Neural crest cell (in vitro differentiated cells): ENCODE data around the gene PTGDS. TPM values are rescaled to one million over a fixed set of nuclear protein-coding genes. Genes with fewer than 3 reads are reported as not detected.
A peak's percentile ranks its signal among the peaks of the same experiment; 100 is the strongest.

Source experiments
- DNase-seq: peaks from one replicate; pipeline ENCODE4 v3.0.0; 2021; ENCODE audit warnings: low read depth, mixed read lengths, low spot score
- H3K27ac Mint-ChIP-seq: one replicate; pipeline ENCODE4 v1.8.0; 2021; ENCODE audit warnings: mild to moderate bottlenecking, mixed read lengths; ENCODE audit not compliant: unreplicated experiment
- H3K27me3 Mint-ChIP-seq: 2 replicates; pipeline ENCODE4 v1.8.0; 2021; ENCODE audit warnings: low read depth, mild to moderate bottlenecking, mixed read lengths
- H3K36me3 Mint-ChIP-seq: 2 replicates; pipeline ENCODE4 v1.8.0; 2021; ENCODE audit warnings: low read depth, mild to moderate bottlenecking, mixed read lengths
- H3K4me1 Mint-ChIP-seq: 2 replicates; pipeline ENCODE4 v1.8.0; 2021; ENCODE audit warnings: mixed read lengths
- H3K4me3 Mint-ChIP-seq: one replicate; pipeline ENCODE4 v1.8.0; 2021; ENCODE audit warnings: mild to moderate bottlenecking, mixed read lengths
- H3K9me3 Mint-ChIP-seq: 2 replicates; pipeline ENCODE4 v1.8.0; 2021; ENCODE audit warnings: mixed read lengths
- CTCF ChIP-seq: fragments of 200-600 bp; sonication (generic); conservative IDR thresholded peaks from 2 replicates; pipeline ENCODE4 v1.5.0; 2021; ENCODE audit warnings: antibody characterized with exemption, mild to moderate bottlenecking
- total RNA-seq: library from RNA; stranded (reverse); gene quantifications from 2 replicates; pipeline ENCODE4 v1.2.1, GENCODE V29; 2021

The PTGDS gene
- total RNA-seq, 1 donor from 2014 or later = not detected

GRCh38 chr9:136963341-136963740 lies 14.0 kb upstream of the PTGDS start:
- Mint-ChIP-seq H3K36me3 (no peaks in the 10 kb centered on the region), H3K9me3 (no peaks in the 10 kb centered on the region), H3K4me1 (peaks cover 16% of the 10 kb centered on the region), H3K27ac (no peak overlapping the region), H3K4me3 (no peak overlapping the region), H3K27me3 (no peaks in the 10 kb centered on the region)
- TF ChIP-seq CTCF = no peak
- DNase-seq = no peak

GRCh38 chr9:136963751-136964150 lies 13.6 kb upstream of the PTGDS start:
- H3K4me1 Mint-ChIP-seq = peaks cover 16% of the 10 kb centered on the region
- DNase-seq = no peak

GRCh38 chr9:136964171-136964689 lies 13.1 kb upstream of the PTGDS start:
- H3K27me3 Mint-ChIP-seq = no peaks in the 10 kb centered on the region
- no peaks in the 10 kb centered on the region for H3K9me3 Mint-ChIP-seq
- no peak overlapping the region for H3K4me3 Mint-ChIP-seq
- H3K27ac Mint-ChIP-seq = no peak overlapping the region
- DNase-seq = no peak
- peaks cover 16% of the 10 kb centered on the region for H3K4me1 Mint-ChIP-seq
- TF ChIP-seq CTCF = no peak
- no peaks in the 10 kb centered on the region for H3K36me3 Mint-ChIP-seq

More at GRCh38 chr9:136963751-136964150, 13.6 kb upstream of the PTGDS start:
- Mint-ChIP-seq H3K27me3 (no peaks in the 10 kb centered on the region), H3K9me3 (no peaks in the 10 kb centered on the region), H3K36me3 (no peaks in the 10 kb centered on the region), H3K4me3 (no peak overlapping the region), H3K27ac (no peak overlapping the region)
- no peak for TF ChIP-seq CTCF

- Mint-ChIP-seq H3K27ac (no peak overlapping the region), H3K4me3 (no peak overlapping the region)
These were observed 12.4 kb upstream of the PTGDS start for GRCh38 chr9:136964833-136965422.

GRCh38 chr9:136965771-136966484 lies 11.4 kb upstream of the PTGDS start:
- no peak for TF ChIP-seq CTCF
- peaks cover 16% of the 10 kb centered on the region for H3K4me1 Mint-ChIP-seq
- no peaks in the 10 kb centered on the region for H3K36me3 Mint-ChIP-seq
- H3K27me3 Mint-ChIP-seq = no peaks in the 10 kb centered on the region
- peak overlapping the region; percentile 91 for H3K27ac Mint-ChIP-seq
- no peak overlapping the region for H3K4me3 Mint-ChIP-seq
- no peak for DNase-seq
- no peaks in the 10 kb centered on the region for H3K9me3 Mint-ChIP-seq

More at GRCh38 chr9:136964833-136965422, 12.4 kb upstream of the PTGDS start:
- no peak for TF ChIP-seq CTCF
- Mint-ChIP-seq H3K9me3 (no peaks in the 10 kb centered on the region), H3K36me3 (no peaks in the 10 kb centered on the region), H3K4me1 (peaks cover 16% of the 10 kb centered on the region), H3K27me3 (no peaks in the 10 kb centered on the region)
- DNase-seq = no peak
